Measurements from ENCODE around the gene CLDN7. TPM values are rescaled to one million over a fixed set of nuclear protein-coding genes. Genes with fewer than 3 reads are reported as not detected.

Gene CLDN7
- total RNA-seq (10 to 100 TPM in 1 of 2 donors, 1 to 10 TPM in 1; 3.0 to 20.2 TPM), polyA plus RNA-seq (10 to 100 TPM; 19.1 to 35.0 TPM)

GRCh38 chr17:7262192-7262934, at the start of gene CLDN7:
TSS of gene CLDN7 (minus strand) at chr17:7262478. CDS start at chr17:7262043, 435 bp downstream.
- Histone ChIP-seq H3K4me1 (ENCODE audit: control insufficient read depth in 4 of 4, insufficient read depth in 4 of 4, low read length in 3 of 4) (peaks cover 13 to 53% (median 31%) of the 10 kb centered on the region in 4 donors), H3K9me3 (ENCODE audit: control insufficient read depth in 4 of 4, low read length in 3 of 4) (no peaks in the 10 kb centered on the region), H3K27ac (ENCODE audit: low read depth in 1 of 2, low read length in 2 of 2) (peak within 1 kb of the TSS; percentile 83 to 87), H3K9ac (ENCODE audit: low read depth in 1 of 2, low read length in 2 of 2) (peak within 1 kb of the TSS in 1 of 2 donors; percentile 46), H3K4me3 (ENCODE audit: low read depth in 1 of 3, low read length in 3 of 3) (peak within 1 kb of the TSS; percentile 63 to 68 (median 65)), H3K27me3 (ENCODE audit: control insufficient read depth in 4 of 4, insufficient read depth in 4 of 4, low read length in 3 of 4) (no peaks in the 10 kb centered on the region), H3K36me3 (ENCODE audit: control insufficient read depth in 4 of 4, insufficient read depth in 3 of 4, low read depth in 1 of 4, low read length in 3 of 4) (no peaks in the 10 kb centered on the region)
- 13% methylated on average over 64 of the region's 64 CpGs for WGBS
- TF ChIP-seq RXRA (IDR thresholded peaks at IDR 0.05) (no peak), SP1 (IDR thresholded peaks at IDR 0.05) (no peak), FOXA1 (IDR thresholded peaks at IDR 0.05) (no peak), GABPA (IDR thresholded peaks at IDR 0.05 in 1 of 2, conservative IDR thresholded peaks at IDR 0.05 in 1 of 2) (peak in 1 of 2 donors; percentile 15), JUND (IDR thresholded peaks at IDR 0.05) (no peak), CTCF (IDR thresholded peaks at IDR 0.05; ENCODE audit: low read depth, low read length, missing input control) (no peak), HNF4G (IDR thresholded peaks at IDR 0.05) (no peak), MAX (IDR thresholded peaks at IDR 0.05) (no peak), REST (IDR thresholded peaks at IDR 0.05) (no peak)
- DNase-seq (ENCODE audit: low spot score), result peak; percentile 33

GRCh38 chr17:7311110-7311705, 48.9 kb upstream of the CLDN7 start:
- 87% methylated on average over 7 of the region's 7 CpGs for WGBS
- no peak for TF ChIP-seq GABPA (IDR thresholded peaks at IDR 0.05 in 1 of 2, conservative IDR thresholded peaks at IDR 0.05 in 1 of 2)
- no peak for TF ChIP-seq HNF4G (IDR thresholded peaks at IDR 0.05)
- no peak for TF ChIP-seq ATF3 (IDR thresholded peaks at IDR 0.05)
- TF ChIP-seq EGR1 (IDR thresholded peaks at IDR 0.05; ENCODE audit: low read depth in 2 of 2), result no peak
- TF ChIP-seq CTCF (IDR thresholded peaks at IDR 0.05; ENCODE audit: low read depth, low read length, missing input control), result no peak
- TF ChIP-seq MAX (IDR thresholded peaks at IDR 0.05), result no peak
- TF ChIP-seq FOXA1 (IDR thresholded peaks at IDR 0.05), result no peak
- TF ChIP-seq NR2F2 (IDR thresholded peaks at IDR 0.05), result no peak
- no peak for TF ChIP-seq RAD21 (IDR thresholded peaks at IDR 0.05)
- no peak for TF ChIP-seq ZBTB33 (IDR thresholded peaks at IDR 0.05)
- Histone ChIP-seq H3K27ac (ENCODE audit: low read depth in 1 of 2, low read length in 2 of 2) (no peak overlapping the region), H3K9me3 (ENCODE audit: control insufficient read depth in 4 of 4, low read length in 3 of 4) (no peaks in the 10 kb centered on the region), H3K4me1 (ENCODE audit: control insufficient read depth in 4 of 4, insufficient read depth in 4 of 4, low read length in 3 of 4) (peaks cover 14 to 56% (median 44%) of the 10 kb centered on the region in 4 donors), H3K36me3 (ENCODE audit: control insufficient read depth in 4 of 4, insufficient read depth in 3 of 4, low read depth in 1 of 4, low read length in 3 of 4) (peaks cover 16 to 39% (median 35%) of the 10 kb centered on the region in 4 donors), H3K9ac (ENCODE audit: low read depth in 1 of 2, low read length in 2 of 2) (no peak overlapping the region), H3K4me3 (ENCODE audit: low read depth in 1 of 3, low read length in 3 of 3) (no peak overlapping the region), H3K27me3 (ENCODE audit: control insufficient read depth in 4 of 4, insufficient read depth in 4 of 4, low read length in 3 of 4) (no peaks in the 10 kb centered on the region)
- no peak for DNase-seq (ENCODE audit: low spot score)

Measured in liver (tissue), 9 donors.